ENCODE measurements around the gene CEL.

- no peak for TF ChIP-seq POLR2AphosphoS5 (IDR thresholded peaks at IDR 0.05; ENCODE audit: low read depth, low read length)
- TF ChIP-seq POLR2A (IDR thresholded peaks at IDR 0.05; ENCODE audit: low read depth, low read length) = no peak
- no peak for TF ChIP-seq TAF1 (IDR thresholded peaks at IDR 0.05; ENCODE audit: borderline replicate concordance, low read depth, low read length)
These were observed 45.5 kb downstream of the CEL start for GRCh38 chr9:133107245-133107722.

Measured in GM12892 (cell line).